AG09319 (cell line): ENCODE results near the gene TMEM80.

ENCODE experiments used
- DNase-seq: peaks from one replicate; pipeline ENCODE4 v3.0.0-alpha.2; 2010; ENCODE audit warnings: low read depth; ENCODE audit errors: extremely low read depth
- TF ChIP-seq, protein P1 (sequence below): IDR thresholded peaks from 2 replicates; pipeline ENCODE4 v1.5.1; 2011; ENCODE audit warnings: low read depth, mild to moderate bottlenecking, inconsistent platforms, low read length, moderate library complexity

Gene TMEM80

DNA sequence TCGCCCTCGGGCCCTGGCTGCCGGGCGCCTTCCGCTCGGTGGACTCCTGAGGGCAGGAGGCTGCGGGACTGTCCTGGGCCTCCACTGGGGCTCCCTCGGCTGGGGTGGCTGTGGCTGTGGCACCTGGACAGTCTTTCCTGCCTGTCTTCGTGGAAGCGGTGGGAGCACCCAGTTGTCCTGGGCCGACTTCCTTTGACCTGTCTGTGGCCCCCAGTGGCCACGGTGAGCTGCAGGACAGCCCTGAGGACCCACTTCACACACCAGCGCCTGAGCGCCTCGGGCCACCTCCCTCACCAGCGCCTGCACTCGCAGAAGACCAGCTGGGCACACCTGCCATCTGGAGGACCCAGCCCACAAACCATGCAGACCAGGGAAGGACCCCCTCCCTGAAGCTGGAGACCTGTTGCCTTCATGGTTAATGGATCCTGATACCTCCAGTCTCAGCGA, 8.6 kb downstream of the TMEM80 start:
- TF ChIP-seq, protein P1, sequence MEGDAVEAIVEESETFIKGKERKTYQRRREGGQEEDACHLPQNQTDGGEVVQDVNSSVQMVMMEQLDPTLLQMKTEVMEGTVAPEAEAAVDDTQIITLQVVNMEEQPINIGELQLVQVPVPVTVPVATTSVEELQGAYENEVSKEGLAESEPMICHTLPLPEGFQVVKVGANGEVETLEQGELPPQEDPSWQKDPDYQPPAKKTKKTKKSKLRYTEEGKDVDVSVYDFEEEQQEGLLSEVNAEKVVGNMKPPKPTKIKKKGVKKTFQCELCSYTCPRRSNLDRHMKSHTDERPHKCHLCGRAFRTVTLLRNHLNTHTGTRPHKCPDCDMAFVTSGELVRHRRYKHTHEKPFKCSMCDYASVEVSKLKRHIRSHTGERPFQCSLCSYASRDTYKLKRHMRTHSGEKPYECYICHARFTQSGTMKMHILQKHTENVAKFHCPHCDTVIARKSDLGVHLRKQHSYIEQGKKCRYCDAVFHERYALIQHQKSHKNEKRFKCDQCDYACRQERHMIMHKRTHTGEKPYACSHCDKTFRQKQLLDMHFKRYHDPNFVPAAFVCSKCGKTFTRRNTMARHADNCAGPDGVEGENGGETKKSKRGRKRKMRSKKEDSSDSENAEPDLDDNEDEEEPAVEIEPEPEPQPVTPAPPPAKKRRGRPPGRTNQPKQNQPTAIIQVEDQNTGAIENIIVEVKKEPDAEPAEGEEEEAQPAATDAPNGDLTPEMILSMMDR, result no peak
- no peak for DNase-seq

DNA sequence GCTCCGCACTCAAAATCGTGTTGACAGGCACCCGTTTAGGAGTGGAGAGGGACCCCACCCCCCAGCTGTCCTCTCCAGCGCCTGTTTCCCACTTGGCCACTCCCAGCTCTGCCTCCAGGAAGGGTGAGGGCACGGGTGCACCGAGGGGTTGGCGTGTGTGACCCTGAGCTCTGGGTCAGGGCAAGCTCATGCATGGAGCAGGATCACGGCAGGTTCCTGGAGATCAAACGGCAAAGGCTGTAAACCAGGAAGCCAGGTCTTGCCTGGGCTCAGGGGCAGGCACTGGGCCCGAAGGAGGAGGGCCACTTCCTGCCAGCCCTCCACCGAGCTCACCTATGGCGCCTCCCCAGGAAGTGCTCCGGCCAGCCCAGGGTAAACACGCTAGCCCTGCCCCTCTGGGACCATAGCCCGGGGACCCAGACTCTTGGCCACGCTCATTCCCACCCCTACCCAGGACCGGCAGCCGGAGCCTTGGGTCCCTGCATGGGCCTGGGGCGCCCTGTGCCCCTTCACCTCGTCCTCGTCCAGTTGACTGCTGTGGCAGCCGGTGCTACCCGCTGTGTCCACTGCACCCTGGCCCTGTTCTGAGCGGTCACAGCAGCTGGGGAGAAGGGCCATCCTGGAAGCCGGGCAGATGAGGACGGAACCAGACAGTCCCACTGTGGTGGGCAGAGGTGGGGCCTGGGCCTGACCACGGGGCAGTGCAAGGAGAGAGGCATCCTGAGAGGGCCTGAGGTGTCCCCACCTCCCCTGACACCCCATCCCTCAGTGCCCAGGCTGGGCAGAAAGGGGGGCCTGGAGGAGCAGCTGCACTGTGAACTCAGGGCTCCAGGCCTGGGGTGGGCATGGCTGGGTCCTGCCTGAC, 9.4 kb downstream of the TMEM80 start:
- DNase-seq, result no peak
- TF ChIP-seq, protein P1, result no peak

DNA sequence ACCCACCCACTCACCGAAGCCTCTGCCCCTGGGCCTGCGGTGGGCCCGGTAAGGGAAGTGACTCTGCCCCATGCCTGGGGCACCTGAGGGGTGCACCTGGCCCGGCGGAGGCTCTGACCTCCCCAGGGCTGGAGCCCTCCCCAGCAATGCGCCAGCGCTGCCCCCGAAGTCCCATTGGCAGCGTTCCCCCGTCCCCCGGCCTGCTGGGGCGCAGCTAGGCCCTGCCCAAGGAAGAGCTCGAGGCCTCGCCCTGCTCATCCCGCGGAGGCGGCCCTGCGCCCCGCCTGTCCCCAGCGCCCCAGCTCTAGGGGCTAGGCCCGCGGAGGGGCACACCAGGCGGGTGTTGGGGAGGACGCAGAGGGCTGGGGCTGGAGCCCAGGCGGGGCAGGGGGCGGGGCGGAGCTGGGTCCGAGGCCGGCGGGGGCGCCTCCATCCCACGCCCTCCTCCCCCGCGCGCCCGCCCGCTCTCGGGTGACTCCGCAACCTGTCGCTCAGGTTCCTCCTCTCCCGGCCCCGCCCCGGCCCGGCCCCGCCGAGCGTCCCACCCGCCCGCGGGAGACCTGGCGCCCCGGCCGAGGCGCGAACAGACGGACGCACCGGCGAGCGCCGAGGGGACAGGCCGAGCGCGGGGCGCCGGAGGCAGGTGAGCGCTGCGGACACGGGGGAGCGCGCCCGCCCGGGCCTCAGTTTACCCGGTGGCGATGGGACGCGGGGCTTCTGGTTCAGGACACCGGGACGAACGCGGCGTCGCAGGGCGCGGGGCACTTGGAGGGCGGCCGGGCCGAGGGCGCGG, 10.2 kb downstream of the TMEM80 start, which contains the start of gene EPS8L2:
EPS8L2 (plus strand) TSS at position 586 of the 793 bp plus-strand sequence. CDS start 3,177 bp downstream, outside the sequence.
- TF ChIP-seq, protein P1, result no peak
- DNase-seq, result no peak

DNA sequence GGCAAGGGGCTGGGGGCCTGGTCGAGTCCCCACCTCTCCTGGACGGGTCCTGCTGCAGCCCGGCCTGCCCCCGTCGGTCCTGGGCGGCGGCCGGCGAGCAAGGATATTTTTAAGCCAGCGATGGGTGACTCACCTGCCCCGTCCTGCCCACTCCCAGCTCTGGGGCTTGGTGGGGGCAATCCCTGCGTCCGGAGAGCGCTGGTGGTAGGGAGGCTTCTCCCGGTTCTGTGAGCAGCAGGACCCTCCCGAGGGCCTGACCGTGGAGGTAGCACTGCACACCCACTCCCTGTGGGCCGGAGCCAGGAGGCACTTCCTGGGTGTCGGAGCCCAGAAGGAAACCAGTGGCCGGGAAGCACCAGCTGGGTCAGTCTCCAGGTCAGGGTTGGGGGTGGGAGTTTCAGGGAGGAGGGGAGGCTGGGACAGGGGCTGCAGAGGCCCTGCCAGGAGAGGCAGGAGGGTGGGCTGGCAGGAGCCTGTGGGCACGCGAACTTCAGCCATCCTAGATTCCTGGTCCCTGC, 10.9 kb downstream of the TMEM80 start:
- no peak for DNase-seq
- TF ChIP-seq, protein P1, result no peak

DNA sequence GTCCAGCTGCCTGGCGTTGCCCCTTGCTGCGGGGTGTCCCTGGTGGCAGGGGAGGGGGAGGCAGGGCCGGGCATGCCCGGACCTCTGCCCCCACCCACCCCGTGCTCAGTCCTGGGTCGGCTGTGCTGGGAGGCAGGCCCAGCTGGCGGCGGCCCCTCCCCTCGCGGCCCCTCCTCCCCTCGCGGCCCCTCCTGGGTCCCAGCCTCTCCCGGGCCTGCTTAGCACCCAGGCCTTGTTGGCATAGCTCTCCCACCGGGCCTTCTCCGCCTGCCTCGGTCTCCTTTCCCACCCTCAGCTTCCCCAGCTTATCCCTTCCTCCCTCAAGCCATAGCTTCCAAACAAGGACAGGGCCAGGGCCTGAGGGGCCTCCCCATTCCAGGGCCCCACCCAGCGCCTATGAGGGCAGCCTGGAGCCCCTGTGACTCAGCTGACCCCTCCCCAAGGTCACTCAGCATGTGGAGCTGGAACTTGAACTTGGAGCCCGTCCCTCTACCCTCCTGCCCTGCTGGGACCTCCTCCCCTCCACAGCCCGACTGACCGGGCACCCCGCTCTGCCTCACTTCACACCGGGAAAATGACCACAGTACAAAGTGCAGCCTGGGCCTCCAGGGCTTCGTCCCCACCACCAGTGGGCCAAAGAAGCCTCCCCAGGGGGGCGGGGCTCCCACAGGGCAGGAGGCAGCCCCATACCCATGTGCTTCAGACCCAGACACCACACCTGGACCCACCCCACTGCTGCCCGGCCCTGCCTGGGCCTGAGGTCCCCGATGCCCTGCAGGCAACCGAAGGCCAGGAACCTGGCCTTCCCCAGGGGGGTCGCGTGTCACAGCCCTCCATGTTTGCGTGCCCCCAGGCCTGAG, 11.6 kb downstream of the TMEM80 start:
- DNase-seq, result no peak

DNA sequence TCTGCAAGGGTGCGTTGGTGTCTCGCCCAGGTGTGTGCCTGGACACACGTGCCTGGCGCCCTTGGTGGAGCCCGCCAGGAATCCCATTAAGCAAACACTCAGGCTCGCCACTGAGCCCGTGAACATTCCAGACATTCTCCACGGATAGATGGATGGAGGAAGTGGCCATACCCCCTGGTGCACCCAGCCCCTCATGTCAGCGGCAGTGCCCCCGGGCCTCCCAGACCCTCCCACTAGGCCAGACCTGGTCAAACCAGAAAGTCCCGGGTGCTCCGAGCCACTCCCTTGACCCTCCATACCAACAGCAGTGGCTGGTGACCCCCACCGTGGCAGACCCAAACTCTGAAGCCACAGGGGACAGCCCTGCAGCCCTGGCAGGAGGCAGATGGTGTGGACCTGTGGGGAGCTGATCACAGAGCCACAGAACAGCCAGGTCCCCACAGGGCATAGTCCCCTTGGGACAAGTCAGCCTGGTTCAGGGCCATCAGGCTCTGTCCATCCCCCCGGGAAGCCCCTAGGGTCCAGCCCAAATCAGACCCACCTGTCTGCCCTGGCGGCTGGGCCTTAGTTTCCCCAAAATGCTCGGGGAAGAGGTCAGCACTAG, 12.3 kb downstream of the TMEM80 start:
- TF ChIP-seq, protein P1, result no peak
- no peak for DNase-seq

More for the DNA sequence above, 11.6 kb downstream of the TMEM80 start:
- TF ChIP-seq, protein P1, result no peak
